Activated CD4-positive, alpha-beta T cell treated with anti-CD3 and anti-CD28 coated beads, Interleukin-2, amount 10 ng/mL, durations not matched to agents 24 days and 14 days (primary cell): ENCODE results near the gene RBM47. TPM values are rescaled to one million over a fixed set of nuclear protein-coding genes. Genes with fewer than 3 reads are reported as not detected.
A peak's percentile ranks its signal among the peaks of the same experiment; 100 is the strongest.
"Not testable (repeated sequence)": the region's sequence is repeated elsewhere in the genome, so short reads cannot be mapped to it uniquely, and the experiment has no call there.

Experiments used
- DNase-seq: peaks from one replicate; pipeline ENCODE4 v3.0.0; 2022
- H3K27ac Mint-ChIP-seq: one replicate; pipeline ENCODE4 v1.8.0; 2022; ENCODE audit warnings: mild to moderate bottlenecking, mixed read lengths
- H3K27me3 Mint-ChIP-seq: one replicate; pipeline ENCODE4 v1.8.0; 2022; ENCODE audit warnings: mixed read lengths
- H3K36me3 Mint-ChIP-seq: one replicate; pipeline ENCODE4 v1.8.0; 2022; ENCODE audit warnings: low read depth, mild to moderate bottlenecking, mixed read lengths
- H3K4me1 Mint-ChIP-seq: one replicate; pipeline ENCODE4 v1.8.0; 2021; ENCODE audit warnings: mixed read lengths
- H3K4me3 Mint-ChIP-seq: one replicate; pipeline ENCODE4 v1.8.0; 2022; ENCODE audit warnings: mild to moderate bottlenecking, moderate library complexity, mixed read lengths
- H3K9me3 Mint-ChIP-seq: one replicate; pipeline ENCODE4 v1.8.0; 2021; ENCODE audit warnings: mixed read lengths
- intact Hi-C: fragments of 100-400 bp; cut with micrococcal nuclease; formaldehyde crosslinking; loops from one replicate; pipeline ENCODE4 v1.15.1; 2023
- total RNA-seq: library from RNA; stranded (reverse); gene quantifications from 2 replicates; pipeline ENCODE4 v1.2.3, GENCODE V29; 2022

Gene RBM47
- total RNA-seq, 1 donor from 2014 or later = 13.0 TPM

DNA sequence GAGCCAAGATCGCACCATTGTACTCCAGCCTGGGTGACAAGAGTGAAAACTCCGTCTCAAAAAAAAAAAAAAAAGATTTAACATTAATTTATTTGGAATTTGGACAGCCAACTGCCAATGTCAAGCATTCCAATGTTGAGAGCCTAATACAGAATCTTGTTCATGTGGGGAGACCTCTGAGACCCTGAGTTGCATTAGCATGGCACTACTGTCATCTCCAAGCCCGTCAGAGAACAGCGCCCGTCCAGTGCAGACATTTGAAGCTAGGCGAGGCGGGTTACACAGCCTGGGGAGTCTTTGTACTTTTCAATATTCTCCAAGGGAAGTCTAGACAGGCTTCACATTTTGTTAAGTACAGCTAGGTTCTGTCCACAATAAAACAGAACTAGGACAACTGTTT, 167.8 kb downstream of the RBM47 start:
- intact Hi-C loops = no loop called here
- H3K9me3 Mint-ChIP-seq = no peaks in the 10 kb centered on the region
- peaks cover 15% of the 10 kb centered on the region for H3K4me1 Mint-ChIP-seq
- H3K27me3 Mint-ChIP-seq = no peaks in the 10 kb centered on the region
- H3K27ac Mint-ChIP-seq = no peak overlapping the region
- no peak for DNase-seq
- no peak overlapping the region for H3K4me3 Mint-ChIP-seq
- H3K36me3 Mint-ChIP-seq = peaks cover 8% of the 10 kb centered on the region

DNA sequence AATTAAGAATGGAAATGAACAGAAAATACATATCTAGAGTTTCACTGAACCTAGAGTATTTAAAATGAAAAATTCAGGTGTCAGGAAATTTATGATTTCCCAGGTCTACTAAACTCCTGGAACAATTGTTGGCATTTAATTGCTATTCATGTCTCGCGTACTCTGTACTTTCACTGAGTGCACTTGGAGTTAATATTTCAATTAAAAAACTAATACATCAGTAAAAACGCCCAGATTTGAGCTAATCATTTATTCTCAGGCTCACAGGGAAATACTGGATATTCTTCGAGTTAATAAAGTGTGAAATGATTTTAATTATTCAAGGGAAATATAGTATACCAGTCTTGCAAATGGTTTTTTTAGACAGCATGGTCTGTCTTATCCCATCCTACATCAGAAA, 168.6 kb downstream of the RBM47 start:
- intact Hi-C loops = no loop called here
- Mint-ChIP-seq H3K27ac (no peak overlapping the region), H3K36me3 (peaks cover 8% of the 10 kb centered on the region), H3K27me3 (no peaks in the 10 kb centered on the region), H3K9me3 (no peaks in the 10 kb centered on the region), H3K4me1 (peaks cover 11% of the 10 kb centered on the region), H3K4me3 (no peak overlapping the region)
- DNase-seq = no peak

DNA sequence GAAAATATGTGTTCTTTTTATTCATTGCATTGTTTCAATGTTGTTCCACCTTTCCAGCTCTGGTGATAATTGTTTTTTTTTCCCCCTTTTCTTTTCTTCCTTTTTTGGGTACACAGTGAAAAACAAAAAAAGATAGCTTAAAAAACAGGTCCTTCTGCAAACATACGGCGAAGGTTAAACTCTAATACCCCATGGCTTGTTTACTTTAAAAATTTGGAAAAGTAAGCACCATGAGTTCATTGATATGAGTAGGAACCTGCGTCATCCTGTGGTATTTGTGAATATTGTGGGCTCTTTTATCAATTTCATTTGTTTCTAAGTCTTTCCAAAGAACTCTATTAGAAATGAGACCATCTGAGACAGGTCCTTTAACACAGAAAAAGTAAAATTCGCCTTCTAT, 171.0 kb downstream of the RBM47 start:
- no peak for DNase-seq
- H3K4me1 Mint-ChIP-seq = peaks cover 8% of the 10 kb centered on the region
- no peak overlapping the region for H3K4me3 Mint-ChIP-seq
- peaks cover 1% of the 10 kb centered on the region for H3K36me3 Mint-ChIP-seq
- no peaks in the 10 kb centered on the region for H3K9me3 Mint-ChIP-seq
- H3K27ac Mint-ChIP-seq = no peak overlapping the region
- intact Hi-C loops = no loop called here
- H3K27me3 Mint-ChIP-seq = no peaks in the 10 kb centered on the region

DNA sequence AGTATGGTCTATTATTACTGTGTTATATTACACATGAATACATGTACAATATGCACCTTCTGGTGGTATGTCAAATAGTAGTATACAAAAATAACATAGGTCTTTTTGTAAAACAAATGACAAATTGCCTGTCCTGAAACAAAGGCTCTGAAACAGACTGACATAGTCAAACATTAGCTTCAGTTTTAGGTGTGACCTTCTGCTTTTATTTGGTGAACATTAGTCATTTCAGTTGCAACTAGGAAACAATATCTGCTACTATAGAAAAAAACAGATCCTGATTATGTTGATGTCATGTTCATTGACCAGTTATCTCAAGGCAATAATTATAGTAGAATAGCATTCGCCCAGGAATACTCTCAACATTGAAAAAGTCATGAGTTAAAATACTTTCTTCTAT, 171.6 kb downstream of the RBM47 start:
- Mint-ChIP-seq H3K27me3 (no peaks in the 10 kb centered on the region), H3K4me1 (peaks cover 12% of the 10 kb centered on the region), H3K36me3 (peaks cover 1% of the 10 kb centered on the region), H3K4me3 (no peak overlapping the region), H3K27ac (no peak overlapping the region), H3K9me3 (no peaks in the 10 kb centered on the region)
- intact Hi-C loops = no loop called here
- no peak for DNase-seq

DNA sequence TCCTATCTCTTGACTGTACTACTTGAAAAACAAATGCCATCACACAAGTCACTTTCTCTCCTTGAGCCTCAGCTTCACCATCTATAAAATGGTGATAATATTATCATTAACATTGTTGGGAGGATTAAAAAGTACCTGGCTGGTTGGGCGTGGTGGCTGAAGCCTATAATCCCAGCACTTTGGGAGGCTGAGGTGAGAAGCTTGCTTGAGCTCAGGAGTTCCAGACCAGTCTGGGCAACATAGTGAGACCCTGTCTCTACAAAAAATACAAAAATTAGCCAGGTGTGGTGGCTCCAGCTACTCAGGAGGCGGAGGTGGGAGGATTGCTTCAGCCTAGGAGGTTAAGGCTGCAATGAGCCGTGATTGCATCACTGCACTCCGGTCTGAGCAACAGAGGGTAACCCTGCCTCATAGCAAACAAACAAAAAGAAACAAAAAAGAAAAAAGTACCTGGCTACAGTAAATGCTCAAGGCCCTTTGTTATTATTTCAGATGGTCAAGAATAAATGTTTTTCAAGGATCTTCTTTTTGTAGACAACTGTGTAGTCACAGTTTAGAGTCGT, 174.2 kb downstream of the RBM47 start:
- H3K27me3 Mint-ChIP-seq = no peaks in the 10 kb centered on the region
- DNase-seq = no peak
- intact Hi-C loops = no loop called here
- peaks cover 21% of the 10 kb centered on the region for H3K4me1 Mint-ChIP-seq
- H3K36me3 Mint-ChIP-seq = no peaks in the 10 kb centered on the region
- no peak overlapping the region for H3K27ac Mint-ChIP-seq
- no peaks in the 10 kb centered on the region for H3K9me3 Mint-ChIP-seq
- H3K4me3 Mint-ChIP-seq = no peak overlapping the region

DNA sequence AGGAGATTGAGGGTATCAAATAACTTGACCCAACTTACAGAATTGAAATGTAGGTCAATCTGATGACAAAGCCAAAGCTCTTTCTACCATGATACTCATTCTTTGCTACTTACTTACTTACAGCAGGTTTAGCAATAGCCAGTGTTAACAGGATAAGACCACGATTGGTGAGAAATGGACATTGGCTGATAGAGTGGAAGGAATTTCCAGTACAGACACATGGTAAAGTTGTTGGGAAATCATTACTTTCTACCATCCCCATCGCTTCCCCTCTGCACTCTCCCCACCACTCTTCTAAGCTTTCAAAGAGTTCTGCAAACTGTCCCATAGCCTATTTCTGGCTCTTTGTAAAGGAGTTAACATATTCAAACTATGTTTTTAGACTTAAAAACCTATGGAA, 174.8 kb downstream of the RBM47 start:
- no peak overlapping the region for H3K4me3 Mint-ChIP-seq
- intact Hi-C loops = no loop called here
- H3K4me1 Mint-ChIP-seq = peaks cover 22% of the 10 kb centered on the region
- H3K27me3 Mint-ChIP-seq = no peaks in the 10 kb centered on the region
- peaks cover 2% of the 10 kb centered on the region for H3K36me3 Mint-ChIP-seq
- no peaks in the 10 kb centered on the region for H3K9me3 Mint-ChIP-seq
- H3K27ac Mint-ChIP-seq = no peak overlapping the region
- no peak for DNase-seq

DNA sequence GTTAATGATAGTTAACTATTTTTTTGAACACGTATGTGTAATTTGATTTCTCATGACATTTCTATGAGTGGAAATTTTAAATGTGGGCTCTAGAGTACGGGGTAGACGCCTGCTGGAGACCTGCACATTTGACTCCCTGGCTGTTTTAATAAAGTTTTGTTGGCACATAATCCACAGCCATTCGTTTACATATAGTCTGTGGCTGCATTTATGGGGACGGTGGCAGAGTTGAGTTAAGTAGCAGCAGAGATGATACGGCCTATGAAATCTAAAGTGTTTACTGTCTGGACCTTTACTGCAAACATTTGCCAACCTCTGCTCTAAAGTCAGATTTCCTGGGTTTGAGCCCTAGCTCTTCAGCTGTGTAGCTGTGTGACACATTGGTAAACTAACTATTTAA, 175.8 kb downstream of the RBM47 start:
- H3K27ac Mint-ChIP-seq = no peak overlapping the region
- intact Hi-C loops = no loop called here

DNA sequence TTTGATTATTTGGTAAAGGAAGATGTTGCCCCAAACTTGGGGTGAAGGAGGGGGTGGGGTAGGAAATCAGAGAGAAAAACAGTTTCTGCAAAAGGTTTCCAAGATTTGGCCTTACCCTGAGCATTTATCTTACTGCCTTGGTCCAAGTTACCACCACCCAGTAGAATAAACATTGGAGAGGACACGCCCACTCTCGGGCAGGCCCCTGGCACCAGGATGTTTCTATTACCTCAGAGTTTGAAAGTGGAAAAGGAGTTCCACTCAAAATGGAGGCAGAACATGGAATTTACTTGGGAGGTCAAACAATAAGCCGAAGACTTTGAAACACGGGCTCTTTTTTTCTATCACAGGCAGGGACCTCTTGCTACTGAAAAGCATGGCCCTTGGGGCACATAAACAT, 180.8 kb downstream of the RBM47 start:
- H3K9me3 Mint-ChIP-seq = no peaks in the 10 kb centered on the region
- H3K27me3 Mint-ChIP-seq = no peaks in the 10 kb centered on the region
- no peak overlapping the region for H3K4me3 Mint-ChIP-seq
- DNase-seq = no peak
- peaks cover 2% of the 10 kb centered on the region for H3K36me3 Mint-ChIP-seq
- H3K4me1 Mint-ChIP-seq = peaks cover 23% of the 10 kb centered on the region
- intact Hi-C loops = no loop called here
- H3K27ac Mint-ChIP-seq = no peak overlapping the region

More for the DNA sequence above, 175.8 kb downstream of the RBM47 start:
- Mint-ChIP-seq H3K36me3 (peaks cover 2% of the 10 kb centered on the region), H3K27me3 (no peaks in the 10 kb centered on the region), H3K9me3 (no peaks in the 10 kb centered on the region), H3K4me1 (peaks cover 24% of the 10 kb centered on the region), H3K4me3 (no peak overlapping the region)
- DNase-seq = no peak

DNA sequence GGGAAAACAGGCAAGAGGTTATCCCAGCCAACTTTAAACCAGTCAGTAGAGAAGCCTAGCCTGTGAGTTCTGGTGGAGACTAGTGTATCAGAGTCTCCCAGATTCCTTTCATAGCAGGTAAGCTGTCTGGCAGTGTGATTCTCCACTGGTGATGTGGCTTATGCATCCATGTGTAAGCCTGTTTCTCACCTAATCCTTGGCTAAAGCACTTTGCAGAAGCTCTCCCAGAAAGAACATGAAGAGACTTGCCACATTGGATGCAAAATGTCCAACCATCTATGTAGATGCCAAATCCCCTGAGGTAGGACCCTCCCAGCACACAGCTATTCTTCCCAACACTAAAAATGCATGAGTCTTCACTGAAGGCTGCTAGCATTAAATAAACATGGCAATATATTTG, 182.8 kb downstream of the RBM47 start:
- intact Hi-C loops = no loop called here
- no peak overlapping the region for H3K4me3 Mint-ChIP-seq
- peaks cover 20% of the 10 kb centered on the region for H3K4me1 Mint-ChIP-seq
- DNase-seq = no peak
- H3K9me3 Mint-ChIP-seq = no peaks in the 10 kb centered on the region
- H3K27me3 Mint-ChIP-seq = no peaks in the 10 kb centered on the region
- H3K27ac Mint-ChIP-seq = no peak overlapping the region
- H3K36me3 Mint-ChIP-seq = peaks cover 5% of the 10 kb centered on the region

DNA sequence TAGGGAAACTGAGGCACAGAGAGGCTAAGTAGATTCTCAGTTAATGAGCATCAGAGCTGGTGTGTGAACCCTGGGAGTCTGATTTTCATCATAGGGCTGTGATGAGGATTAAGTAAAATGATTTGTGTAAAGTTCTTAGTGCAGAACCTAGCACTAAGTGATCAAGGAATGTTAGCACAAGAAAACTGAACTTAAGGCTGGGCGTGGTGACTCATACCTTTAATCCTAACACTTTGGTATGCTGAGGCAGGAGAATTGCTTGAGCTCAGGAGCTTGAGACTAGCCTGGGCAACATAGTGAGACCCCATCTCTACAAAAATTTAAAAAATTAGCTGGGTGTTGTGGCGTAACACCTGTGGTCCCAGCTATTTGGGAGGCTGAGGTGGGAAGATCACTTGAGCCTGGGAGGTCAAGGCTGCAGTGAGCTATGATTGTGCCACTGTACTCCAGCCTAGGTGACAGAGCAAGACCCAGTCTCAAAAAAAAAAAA, 183.4 kb downstream of the RBM47 start:
- peaks cover 20% of the 10 kb centered on the region for H3K4me1 Mint-ChIP-seq
- H3K27ac Mint-ChIP-seq, DNase-seq, H3K36me3 Mint-ChIP-seq, H3K27me3 Mint-ChIP-seq, intact Hi-C loops, H3K9me3 Mint-ChIP-seq, H3K4me3 Mint-ChIP-seq: not testable (repeated sequence)

DNA sequence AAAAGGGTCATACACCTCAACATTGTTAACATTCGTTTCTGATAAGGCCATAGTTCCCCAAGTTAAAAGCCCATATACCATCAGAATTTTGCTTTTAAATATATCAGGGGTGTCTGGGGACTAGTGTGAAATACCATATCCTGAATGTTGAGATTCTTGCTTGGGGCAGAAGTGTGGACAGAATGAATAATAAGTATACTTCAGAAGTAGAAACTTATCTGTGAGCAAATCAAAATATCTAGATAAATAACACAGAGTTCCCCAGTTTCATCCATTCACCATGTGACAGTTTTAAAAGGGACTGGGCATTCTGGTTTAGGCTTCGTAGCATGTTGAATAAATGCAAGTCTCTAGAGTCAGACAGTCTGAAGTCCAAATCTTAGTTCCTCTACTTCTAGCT, 184.0 kb downstream of the RBM47 start:
- Mint-ChIP-seq H3K4me3 (no peak overlapping the region), H3K36me3 (peaks cover 5% of the 10 kb centered on the region), H3K27ac (no peak overlapping the region), H3K27me3 (no peaks in the 10 kb centered on the region), H3K9me3 (no peaks in the 10 kb centered on the region), H3K4me1 (peaks cover 18% of the 10 kb centered on the region)
- no peak for DNase-seq
- intact Hi-C loops = no loop called here

DNA sequence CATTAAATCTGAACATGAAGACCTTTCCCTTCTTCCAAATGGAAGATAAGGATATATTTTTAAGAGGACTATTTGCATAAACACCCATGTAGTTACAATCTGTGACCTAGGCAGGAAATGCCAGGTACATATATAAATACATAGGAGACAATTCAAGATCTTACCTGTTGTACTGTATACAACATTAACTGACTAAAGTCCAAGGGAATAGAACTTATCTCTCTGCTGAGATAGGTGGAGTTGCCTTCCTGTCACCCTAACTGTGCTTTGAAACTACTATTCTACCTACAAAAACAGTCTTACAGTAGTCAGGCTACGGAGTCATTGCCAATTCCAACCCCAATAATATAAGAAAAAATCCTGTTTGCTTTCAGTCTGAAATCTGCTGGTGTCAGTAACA, 188.2 kb downstream of the RBM47 start:
- Mint-ChIP-seq H3K4me3 (no peak overlapping the region), H3K4me1 (peaks cover 30% of the 10 kb centered on the region)
- intact Hi-C loops = no loop called here

DNA sequence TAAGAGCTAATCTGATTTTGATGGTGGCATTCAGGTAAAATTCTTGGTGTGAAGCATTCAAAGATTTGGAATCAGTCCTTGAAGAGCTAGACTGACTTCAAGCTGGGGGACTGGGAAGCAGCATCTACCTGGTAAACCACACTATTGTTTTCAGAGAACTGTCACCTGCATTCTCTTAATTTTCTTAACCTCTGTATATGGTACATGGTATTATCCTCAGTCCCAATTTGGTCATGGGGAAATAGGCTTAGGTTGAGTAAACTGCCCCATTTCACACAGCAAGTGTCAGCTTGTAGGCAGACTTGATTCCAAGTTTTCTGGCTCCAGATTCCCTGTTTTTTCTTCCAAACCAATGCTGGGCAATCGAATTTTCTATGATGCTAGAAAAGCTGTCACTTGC, 190.1 kb downstream of the RBM47 start:
- Mint-ChIP-seq H3K27me3 (no peaks in the 10 kb centered on the region), H3K4me1 (peaks cover 42% of the 10 kb centered on the region)

More for the DNA sequence above, 188.2 kb downstream of the RBM47 start:
- no peaks in the 10 kb centered on the region for H3K27me3 Mint-ChIP-seq
- DNase-seq = no peak
- H3K27ac Mint-ChIP-seq = no peak overlapping the region
- H3K9me3 Mint-ChIP-seq = no peaks in the 10 kb centered on the region
- peaks cover 15% of the 10 kb centered on the region for H3K36me3 Mint-ChIP-seq

DNA sequence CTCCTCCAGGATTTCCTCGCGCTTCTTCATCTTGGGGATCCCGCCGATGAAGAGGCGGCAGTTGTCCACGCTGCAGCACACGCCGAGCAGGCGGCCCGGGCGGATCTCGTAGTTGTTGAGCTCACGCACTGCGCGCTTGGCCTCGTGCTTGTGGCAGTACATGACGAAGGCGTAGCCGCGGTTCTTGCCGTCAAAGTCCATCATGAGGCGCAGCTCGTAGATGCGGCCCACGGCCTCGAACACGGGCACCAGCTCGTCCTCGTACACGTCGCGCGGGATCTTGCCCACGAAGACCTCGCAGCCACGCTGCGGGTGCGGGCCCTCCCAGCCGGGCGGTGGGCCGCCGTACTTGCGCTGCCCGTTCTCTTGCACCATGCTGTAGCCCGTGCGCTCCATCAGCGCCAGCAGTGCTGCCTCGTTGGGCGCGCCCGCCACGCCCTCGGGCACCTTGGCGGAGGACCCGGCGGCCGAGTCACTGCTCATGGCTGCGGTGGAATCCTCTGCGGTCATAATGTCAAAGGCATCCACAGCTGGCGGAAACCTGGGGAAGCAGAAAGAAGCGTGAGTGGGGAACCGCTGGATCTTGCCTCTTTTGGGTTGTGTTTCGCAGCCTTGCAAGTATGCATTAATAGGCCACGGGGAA, 191.2 kb downstream of the RBM47 start:
- Mint-ChIP-seq H3K9me3 (no peaks in the 10 kb centered on the region), H3K4me3 (peak overlapping the region; percentile 33), H3K4me1 (peaks cover 51% of the 10 kb centered on the region), H3K27me3 (no peaks in the 10 kb centered on the region), H3K27ac (no peak overlapping the region), H3K36me3 (peaks cover 23% of the 10 kb centered on the region)
- no peak for DNase-seq
- intact Hi-C loops = loop anchor here (10.0 kb wide), 2 partner anchors 116 to 276 kb away; no protein-coding TSS in a partner anchor

More for the DNA sequence above, 190.1 kb downstream of the RBM47 start:
- Mint-ChIP-seq H3K27ac (no peak overlapping the region), H3K36me3 (peaks cover 21% of the 10 kb centered on the region), H3K4me3 (peak overlapping the region; percentile 33), H3K9me3 (no peaks in the 10 kb centered on the region)
- no peak for DNase-seq
- intact Hi-C loops = loop anchor here (10.0 kb wide), 2 partner anchors 115 to 275 kb away; no protein-coding TSS in a partner anchor
